OCI-LY7 (cell line): Measurements from ENCODE around the gene GJB4. TPM values are rescaled to one million over a fixed set of nuclear protein-coding genes. Genes with fewer than 3 reads are reported as not detected.

Source experiments
- BruUV-seq: library from RNA; stranded (reverse); fragments of 400-500 nt; replicated peaks from 2 replicates; lab custom pipeline; 2021; lab: Mats Ljungman, UMichigan
- CTCF ChIA-PET: fragments of 300-600 bp; sonication (Branson Sonifier 250); formaldehyde crosslinking; loops from one replicate; lab custom pipeline; 2022; ENCODE audit warnings: antibody characterized with exemption; ENCODE audit not compliant: unreplicated experiment; lab: Charles Lee
- POLR2A ChIA-PET: fragments of 300-600 bp; sonication (Branson Sonifier 250); formaldehyde crosslinking; loops from one replicate; lab custom pipeline; 2022; ENCODE audit warnings: antibody characterized with exemption; lab: Charles Lee
- DNase-seq: peaks from one replicate; pipeline ENCODE4 v3.0.0-alpha.2; 2015; ENCODE audit warnings: low spot score
- H2AFZ ChIP-seq: fragments of 200-600 bp; sonication (generic), shearing (Covaris generic); 2 replicates; pipeline ENCODE4 v1.6.1; 2014; ENCODE audit warnings: mild to moderate bottlenecking, antibody characterized with exemption, low read length, moderate library complexity
- H3K27ac ChIP-seq: fragments of 200-600 bp; sonication (generic); 2 replicates; pipeline ENCODE4 v1.5.1; 2014; ENCODE audit warnings: mixed run types, low read depth, mild to moderate bottlenecking, moderate library complexity, low read length, inconsistent platforms; ENCODE audit not compliant: poor library complexity, severe bottlenecking
- H3K36me3 ChIP-seq: fragments of 200-600 bp; sonication (generic); 2 replicates; pipeline ENCODE4 v1.6.1; 2014; ENCODE audit warnings: mild to moderate bottlenecking, antibody characterized with exemption, low read length, moderate library complexity, mixed read lengths; ENCODE audit not compliant: insufficient read depth
- H3K4me1 ChIP-seq: fragments of 200-600 bp; sonication (generic); 2 replicates; pipeline ENCODE4 v1.5.1; 2014; ENCODE audit warnings: mild to moderate bottlenecking, low read length; ENCODE audit not compliant: insufficient read depth, poor library complexity, severe bottlenecking
- H3K4me2 ChIP-seq: fragments of 200-600 bp; sonication (generic); 2 replicates; pipeline ENCODE4 v1.6.1; 2014; ENCODE audit warnings: mild to moderate bottlenecking, low read length
- H3K4me3 ChIP-seq: fragments of 200-600 bp; sonication (generic); 2 replicates; pipeline ENCODE4 v1.5.1; 2014; ENCODE audit warnings: mild to moderate bottlenecking, low read depth, low read length; ENCODE audit not compliant: poor library complexity, severe bottlenecking
- H3K79me2 ChIP-seq: fragments of 200-600 bp; sonication (generic); 2 replicates; pipeline ENCODE4 v1.6.1; 2016; ENCODE audit warnings: low read depth, mild to moderate bottlenecking, low read length, moderate library complexity, mixed read lengths; ENCODE audit not compliant: insufficient read depth
- H3K9me2 ChIP-seq: fragments of 200-600 bp; sonication (generic); 2 replicates; pipeline ENCODE4 v1.6.1; 2016; ENCODE audit warnings: mild to moderate bottlenecking, low read length, mixed read lengths; ENCODE audit not compliant: insufficient read depth
- H3K9me3 ChIP-seq: fragments of 200-600 bp; sonication (generic); 2 replicates; pipeline ENCODE4 v1.6.1; 2014; ENCODE audit warnings: mild to moderate bottlenecking, mixed run types, low read length, mixed read lengths
- H4K20me1 ChIP-seq: fragments of 200-600 bp; sonication (generic); 2 replicates; pipeline ENCODE4 v1.6.1; 2014; ENCODE audit warnings: mild to moderate bottlenecking, antibody characterized with exemption, low read length, moderate library complexity, mixed read lengths; ENCODE audit not compliant: insufficient read depth
- EZH2phosphoT487 ChIP-seq: fragments of 200-600 bp; sonication (generic); IDR thresholded peaks from 2 replicates; pipeline ENCODE4 v1.6.1; 2018; ENCODE audit warnings: low read depth, borderline replicate concordance, mild to moderate bottlenecking, mixed run types, antibody characterized with exemption, low read length, moderate library complexity, mixed read lengths
- intact Hi-C: fragments of 100-400 bp; cut with micrococcal nuclease; formaldehyde crosslinking; loops from one replicate; pipeline ENCODE4 v1.10.0; 2022; ENCODE audit not compliant: unreplicated experiment
- total RNA-seq, 2 experiments: library from RNA; depleted of rRNA in 1 of 2; stranded (reverse); fragments of >200 nt in 1 of 2; shearing (Covaris generic) in 1 of 2; gene quantifications; 2 replicates each; pipeline ENCODE4 v1.2.3, GENCODE V29; 2014 to 2022
- TF ChIP-seq, protein P1 (sequence below): fragments of 200-600 bp; sonication (generic); conservative IDR thresholded peaks from 2 replicates; pipeline ENCODE4 v1.5.1; 2014; ENCODE audit warnings: mild to moderate bottlenecking, antibody characterized with exemption, low read length, moderate library complexity, mixed read lengths

Gene GJB4
- total RNA-seq, 2 experiments from 2014 or later, result not detected

- no peaks in the 10 kb centered on the region for H3K4me1 ChIP-seq
- no peak overlapping the region for H3K4me3 ChIP-seq
- no peaks in the 10 kb centered on the region for H3K9me3 ChIP-seq
- ChIA-PET POLR2A (no interaction called here), CTCF (no interaction called here)
- no peaks in the 10 kb centered on the region for H3K9me2 ChIP-seq
- BruUV-seq, result no TSS peak
- H3K4me2 ChIP-seq, result no peak overlapping the region
- no peak overlapping the region for H2AFZ ChIP-seq
- H3K36me3 ChIP-seq, result no peaks in the 10 kb centered on the region
- no peak for DNase-seq
- no peak overlapping the region for H3K27ac ChIP-seq
- no peaks in the 10 kb centered on the region for H4K20me1 ChIP-seq
- TF ChIP-seq, protein P1, sequence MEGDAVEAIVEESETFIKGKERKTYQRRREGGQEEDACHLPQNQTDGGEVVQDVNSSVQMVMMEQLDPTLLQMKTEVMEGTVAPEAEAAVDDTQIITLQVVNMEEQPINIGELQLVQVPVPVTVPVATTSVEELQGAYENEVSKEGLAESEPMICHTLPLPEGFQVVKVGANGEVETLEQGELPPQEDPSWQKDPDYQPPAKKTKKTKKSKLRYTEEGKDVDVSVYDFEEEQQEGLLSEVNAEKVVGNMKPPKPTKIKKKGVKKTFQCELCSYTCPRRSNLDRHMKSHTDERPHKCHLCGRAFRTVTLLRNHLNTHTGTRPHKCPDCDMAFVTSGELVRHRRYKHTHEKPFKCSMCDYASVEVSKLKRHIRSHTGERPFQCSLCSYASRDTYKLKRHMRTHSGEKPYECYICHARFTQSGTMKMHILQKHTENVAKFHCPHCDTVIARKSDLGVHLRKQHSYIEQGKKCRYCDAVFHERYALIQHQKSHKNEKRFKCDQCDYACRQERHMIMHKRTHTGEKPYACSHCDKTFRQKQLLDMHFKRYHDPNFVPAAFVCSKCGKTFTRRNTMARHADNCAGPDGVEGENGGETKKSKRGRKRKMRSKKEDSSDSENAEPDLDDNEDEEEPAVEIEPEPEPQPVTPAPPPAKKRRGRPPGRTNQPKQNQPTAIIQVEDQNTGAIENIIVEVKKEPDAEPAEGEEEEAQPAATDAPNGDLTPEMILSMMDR, result no peak
- TF ChIP-seq EZH2phosphoT487, result no peak
- intact Hi-C loops, result no loop called here
- no peaks in the 10 kb centered on the region for H3K79me2 ChIP-seq
These were observed 22.4 kb downstream of the GJB4 start for GRCh38 chr1:34781844-34782391.

DNA sequence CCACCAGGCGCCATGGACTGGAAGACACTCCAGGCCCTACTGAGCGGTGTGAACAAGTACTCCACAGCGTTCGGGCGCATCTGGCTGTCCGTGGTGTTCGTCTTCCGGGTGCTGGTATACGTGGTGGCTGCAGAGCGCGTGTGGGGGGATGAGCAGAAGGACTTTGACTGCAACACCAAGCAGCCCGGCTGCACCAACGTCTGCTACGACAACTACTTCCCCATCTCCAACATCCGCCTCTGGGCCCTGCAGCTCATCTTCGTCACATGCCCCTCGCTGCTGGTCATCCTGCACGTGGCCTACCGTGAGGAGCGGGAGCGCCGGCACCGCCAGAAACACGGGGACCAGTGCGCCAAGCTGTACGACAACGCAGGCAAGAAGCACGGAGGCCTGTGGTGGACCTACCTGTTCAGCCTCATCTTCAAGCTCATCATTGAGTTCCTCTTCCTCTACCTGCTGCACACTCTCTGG, 25.2 kb downstream of the GJB4 start:
- Histone ChIP-seq H3K4me3 (no peak overlapping the region), H3K4me2 (no peak overlapping the region), H4K20me1 (no peaks in the 10 kb centered on the region), H3K9me3 (no peaks in the 10 kb centered on the region), H3K27ac (no peak overlapping the region), H3K4me1 (no peaks in the 10 kb centered on the region), H2AFZ (no peak overlapping the region), H3K9me2 (no peaks in the 10 kb centered on the region), H3K36me3 (no peaks in the 10 kb centered on the region), H3K79me2 (no peaks in the 10 kb centered on the region)
- DNase-seq, result no peak
- no peak for TF ChIP-seq EZH2phosphoT487
- TF ChIP-seq, protein P1, result no peak
- POLR2A ChIA-PET, result no interaction called here
- no TSS peak for BruUV-seq
- intact Hi-C loops, result no loop called here
- CTCF ChIA-PET, result interaction anchor here (1.5 kb wide), 1 partner anchor 9 kb away, joined by 3 read pairs; no protein-coding TSS in a partner anchor

GRCh38 chr1:34785231-34785874, 25.8 kb downstream of the GJB4 start:
- intact Hi-C loops, result no loop called here
- Histone ChIP-seq H2AFZ (no peak overlapping the region), H3K27ac (no peak overlapping the region), H4K20me1 (no peaks in the 10 kb centered on the region), H3K9me2 (no peaks in the 10 kb centered on the region), H3K9me3 (no peaks in the 10 kb centered on the region), H3K36me3 (no peaks in the 10 kb centered on the region), H3K4me3 (no peak overlapping the region), H3K79me2 (no peaks in the 10 kb centered on the region), H3K4me1 (no peaks in the 10 kb centered on the region), H3K4me2 (no peak overlapping the region)
- no peak for TF ChIP-seq EZH2phosphoT487
- TF ChIP-seq, protein P1, result no peak
- DNase-seq, result no peak
- CTCF ChIA-PET, result interaction anchor here (1.5 kb wide), 1 partner anchor 10 kb away, joined by 3 read pairs; no protein-coding TSS in a partner anchor
- POLR2A ChIA-PET, result no interaction called here
- BruUV-seq, result no TSS peak
